Epithelial cell of proximal tubule (primary cell): ENCODE measurements around the gene CYP2A6. TPM values are rescaled to one million over a fixed set of nuclear protein-coding genes. Genes with fewer than 3 reads are reported as not detected.

Experiments
- DNase-seq: peaks from one replicate; pipeline ENCODE4 v3.0.0-alpha.2; 2011; ENCODE audit warnings: low read depth
- H3K4me3 ChIP-seq: 2 replicates; pipeline ENCODE4 v1.5.1; 2011; ENCODE audit warnings: low read depth, mild to moderate bottlenecking, low read length
- total RNA-seq: library from RNA; depleted of rRNA; stranded (reverse); fragments of >200 nt; gene quantifications from 2 replicates; pipeline ENCODE4 v1.2.3, GENCODE V29; 2015
- TF ChIP-seq, protein P1 (sequence below): conservative IDR thresholded peaks from 2 replicates; pipeline ENCODE4 v1.5.1; 2012; ENCODE audit warnings: low read depth, mild to moderate bottlenecking, low read length

Gene CYP2A6
- total RNA-seq, 1 donor from 2014 or later, result not detected

DNA sequence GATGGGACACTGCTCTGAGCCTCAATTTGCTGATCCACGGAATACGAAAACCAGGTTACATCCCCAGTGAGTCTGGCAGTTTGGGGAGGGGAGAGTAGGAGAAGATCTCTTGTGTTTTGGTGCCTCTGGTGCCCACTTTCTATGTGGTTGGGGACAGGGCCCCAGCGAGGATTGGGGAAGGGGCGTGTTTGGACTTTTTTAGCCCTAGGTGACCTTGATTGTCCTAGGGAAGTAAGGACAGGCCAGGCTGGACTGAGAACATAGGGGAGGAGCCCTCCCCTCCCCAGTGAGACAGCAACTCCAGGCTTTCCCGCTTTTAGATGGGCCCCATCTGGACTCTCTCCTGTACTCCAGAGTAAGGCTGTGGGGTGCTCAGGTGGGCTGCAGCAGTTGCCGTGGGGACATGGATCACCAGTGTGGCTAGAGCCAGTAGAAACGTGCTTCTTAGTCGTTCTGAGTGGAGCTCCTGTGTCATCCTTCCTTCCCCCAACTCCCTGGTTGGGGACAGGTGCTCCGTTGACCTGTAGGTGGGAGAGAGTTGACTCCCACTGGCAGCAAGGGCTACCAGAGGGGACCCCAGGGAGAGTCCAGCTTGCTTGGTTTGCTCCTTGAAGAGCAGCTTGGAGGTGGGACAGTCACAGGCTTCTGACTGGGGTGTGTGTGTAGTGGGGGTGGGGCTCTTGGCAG lies 46.9 kb downstream of the CYP2A6 start:
- TF ChIP-seq, protein P1, sequence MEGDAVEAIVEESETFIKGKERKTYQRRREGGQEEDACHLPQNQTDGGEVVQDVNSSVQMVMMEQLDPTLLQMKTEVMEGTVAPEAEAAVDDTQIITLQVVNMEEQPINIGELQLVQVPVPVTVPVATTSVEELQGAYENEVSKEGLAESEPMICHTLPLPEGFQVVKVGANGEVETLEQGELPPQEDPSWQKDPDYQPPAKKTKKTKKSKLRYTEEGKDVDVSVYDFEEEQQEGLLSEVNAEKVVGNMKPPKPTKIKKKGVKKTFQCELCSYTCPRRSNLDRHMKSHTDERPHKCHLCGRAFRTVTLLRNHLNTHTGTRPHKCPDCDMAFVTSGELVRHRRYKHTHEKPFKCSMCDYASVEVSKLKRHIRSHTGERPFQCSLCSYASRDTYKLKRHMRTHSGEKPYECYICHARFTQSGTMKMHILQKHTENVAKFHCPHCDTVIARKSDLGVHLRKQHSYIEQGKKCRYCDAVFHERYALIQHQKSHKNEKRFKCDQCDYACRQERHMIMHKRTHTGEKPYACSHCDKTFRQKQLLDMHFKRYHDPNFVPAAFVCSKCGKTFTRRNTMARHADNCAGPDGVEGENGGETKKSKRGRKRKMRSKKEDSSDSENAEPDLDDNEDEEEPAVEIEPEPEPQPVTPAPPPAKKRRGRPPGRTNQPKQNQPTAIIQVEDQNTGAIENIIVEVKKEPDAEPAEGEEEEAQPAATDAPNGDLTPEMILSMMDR, result no peak
- H3K4me3 ChIP-seq, result no peak overlapping the region
- no peak for DNase-seq

DNA sequence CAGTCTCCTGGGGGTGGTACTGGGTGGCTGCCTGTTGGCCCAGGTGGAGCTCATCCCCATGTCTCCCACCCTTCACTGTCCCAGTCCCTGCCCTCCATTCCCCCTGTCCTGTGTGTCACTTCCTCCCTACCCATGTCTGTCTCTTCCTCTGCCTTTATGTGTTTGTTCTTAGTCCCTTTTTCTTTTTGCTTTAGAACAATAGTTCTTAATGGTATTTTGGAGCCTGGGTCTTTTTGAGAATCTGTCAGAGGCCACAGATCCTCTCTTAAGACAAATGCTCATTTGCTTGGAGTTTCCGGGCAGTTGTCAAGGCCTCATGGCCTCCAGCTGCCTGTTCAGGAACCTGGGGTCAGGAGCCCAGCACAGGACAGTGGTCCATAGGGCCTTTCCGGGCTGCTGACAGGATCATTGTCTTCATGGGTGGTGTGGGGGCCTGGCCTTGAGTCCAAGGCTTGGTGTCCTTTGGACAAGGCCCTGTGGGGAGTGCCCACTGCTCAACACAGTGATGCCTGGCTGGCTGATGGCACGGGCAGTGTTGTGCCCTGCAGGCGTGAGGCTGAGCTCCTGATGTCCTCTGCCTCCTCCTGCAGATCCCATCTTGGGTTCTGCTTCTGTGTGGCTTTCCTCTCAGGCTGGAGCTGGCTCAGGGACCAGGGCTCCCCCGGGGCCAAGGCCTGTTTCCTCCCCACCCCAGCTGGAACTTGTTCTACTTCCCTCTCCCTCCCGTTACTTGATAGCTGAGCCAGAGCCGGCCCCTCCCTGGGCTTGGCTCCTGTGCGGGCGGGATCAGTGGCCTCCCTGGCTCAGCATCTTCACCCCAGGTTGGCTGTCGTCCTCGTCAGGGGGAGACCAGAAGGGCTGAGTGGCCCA lies 47.7 kb downstream of the CYP2A6 start:
- H3K4me3 ChIP-seq, result peak overlapping the region; percentile 13
- TF ChIP-seq, protein P1, result no peak
- no peak for DNase-seq

DNA sequence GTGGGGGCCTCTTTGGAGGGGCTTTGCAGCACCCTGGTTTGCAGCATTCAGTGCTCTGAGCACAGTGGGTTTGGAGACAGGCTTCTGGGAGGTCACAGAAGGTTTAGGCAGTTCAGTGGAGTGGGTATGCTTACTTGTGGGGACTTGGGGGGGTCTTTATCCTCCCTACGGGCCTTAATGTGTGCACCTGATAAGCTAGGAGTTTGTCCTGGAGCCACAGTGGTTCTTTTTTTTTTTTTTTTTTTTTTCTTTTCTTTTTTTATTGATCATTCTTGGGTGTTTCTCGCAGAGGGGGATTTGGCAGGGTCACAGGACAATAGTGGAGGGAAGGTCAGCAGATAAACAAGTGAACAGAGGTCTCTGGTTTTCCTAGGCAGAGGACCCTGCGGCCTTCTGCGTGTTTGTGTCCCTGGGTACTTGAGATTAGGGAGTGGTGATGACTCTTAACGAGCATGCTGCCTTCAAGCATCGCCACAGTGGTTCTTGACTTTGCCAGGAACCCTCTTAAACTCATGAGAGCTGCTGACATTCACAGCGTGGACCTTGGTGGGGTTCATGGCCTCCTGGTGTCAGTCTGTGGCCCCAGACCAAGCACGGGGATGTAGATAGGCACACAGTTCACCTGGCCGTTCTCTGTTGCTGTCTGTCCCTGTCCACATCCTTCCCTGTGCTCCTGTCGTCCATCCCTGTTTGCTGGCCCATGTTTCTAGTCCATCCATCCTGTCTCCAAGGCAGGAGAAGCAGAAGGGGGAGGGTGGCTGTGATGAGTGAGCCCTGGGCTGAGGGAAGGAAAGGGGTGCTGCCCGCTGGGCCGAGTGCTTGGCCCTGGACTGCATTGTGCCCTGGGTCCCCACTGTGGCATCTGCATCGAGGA lies 48.6 kb downstream of the CYP2A6 start:
- TF ChIP-seq, protein P1, result no peak
- H3K4me3 ChIP-seq, result peak overlapping the region; percentile 13
- no peak for DNase-seq

DNA sequence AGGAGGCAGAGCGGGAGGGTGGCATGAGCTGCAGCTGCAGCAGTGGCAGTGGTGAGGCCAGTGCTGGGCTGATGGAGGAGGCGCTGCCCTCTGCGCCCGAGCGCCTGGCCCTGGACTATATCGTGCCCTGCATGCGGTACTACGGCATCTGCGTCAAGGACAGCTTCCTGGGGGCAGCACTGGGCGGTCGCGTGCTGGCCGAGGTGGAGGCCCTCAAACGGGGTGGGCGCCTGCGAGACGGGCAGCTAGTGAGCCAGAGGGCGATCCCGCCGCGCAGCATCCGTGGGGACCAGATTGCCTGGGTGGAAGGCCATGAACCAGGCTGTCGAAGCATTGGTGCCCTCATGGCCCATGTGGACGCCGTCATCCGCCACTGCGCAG lies 49.3 kb downstream of the CYP2A6 start:
- DNase-seq, result no peak
- TF ChIP-seq, protein P1, result no peak
- no peak overlapping the region for H3K4me3 ChIP-seq

DNA sequence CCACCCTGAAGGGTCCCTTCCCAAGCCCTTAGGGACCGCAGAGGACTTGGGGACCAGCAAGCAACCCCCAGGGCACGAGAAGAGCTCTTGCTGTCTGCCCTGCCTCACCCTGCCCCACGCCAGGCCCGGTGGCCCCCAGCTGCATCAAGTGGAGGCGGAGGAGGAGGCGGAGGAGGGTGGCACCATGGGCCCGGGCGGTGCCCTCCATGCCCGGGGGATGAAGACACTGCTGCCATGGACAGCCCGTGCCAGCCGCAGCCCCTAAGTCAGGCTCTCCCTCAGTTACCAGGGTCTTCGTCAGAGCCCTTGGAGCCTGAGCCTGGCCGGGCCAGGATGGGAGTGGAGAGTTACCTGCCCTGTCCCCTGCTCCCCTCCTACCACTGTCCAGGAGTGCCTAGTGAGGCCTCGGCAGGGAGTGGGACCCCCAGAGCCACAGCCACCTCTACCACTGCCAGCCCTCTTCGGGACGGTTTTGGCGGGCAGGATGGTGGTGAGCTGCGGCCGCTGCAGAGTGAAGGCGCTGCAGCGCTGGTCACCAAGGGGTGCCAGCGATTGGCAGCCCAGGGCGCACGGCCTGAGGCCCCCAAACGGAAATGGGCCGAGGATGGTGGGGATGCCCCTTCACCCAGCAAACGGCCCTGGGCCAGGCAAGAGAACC lies 49.8 kb downstream of the CYP2A6 start:
- peak overlapping the region; percentile 95 for H3K4me3 ChIP-seq
- DNase-seq, result no peak
- TF ChIP-seq, protein P1, result no peak
